ENCODE data around the gene WSB1.

WSB1 gene

DNA sequence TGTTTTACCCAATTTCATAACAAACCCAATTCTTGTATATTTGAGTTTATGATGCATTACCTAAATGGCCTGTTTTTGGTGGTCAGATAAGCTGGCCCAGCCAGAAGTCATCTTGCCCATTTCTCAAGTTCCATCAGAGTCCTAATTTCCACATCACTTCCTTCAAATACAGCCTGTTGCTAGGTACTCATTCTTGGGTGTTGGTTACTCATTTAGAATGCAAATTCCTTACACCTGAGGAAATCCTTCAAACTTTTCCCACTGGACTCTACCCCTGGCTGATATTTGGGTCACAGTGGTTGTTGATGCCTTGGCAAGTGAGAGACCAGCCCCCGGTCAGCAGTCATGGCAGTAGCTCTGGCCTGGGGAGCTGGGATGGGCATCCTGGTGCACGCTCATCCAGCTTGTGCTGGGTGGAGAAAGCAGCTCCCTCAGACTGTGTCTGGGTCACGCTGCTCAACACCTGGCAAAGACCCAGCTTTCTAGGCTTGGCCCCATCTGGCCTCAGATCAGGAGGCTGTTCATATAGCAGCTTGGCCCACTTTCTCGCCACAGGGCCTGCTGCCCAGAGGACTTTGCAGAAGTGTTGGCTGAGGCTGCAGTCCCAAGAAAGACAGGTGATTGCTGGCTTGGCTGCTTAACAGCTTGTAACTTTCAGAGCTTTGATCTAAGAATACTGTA lies 25.8 kb downstream of the WSB1 start:
- DNase-seq (ENCODE audit: extremely low read depth, low read depth), result peak; percentile 55
- TF ChIP-seq, protein P1, sequence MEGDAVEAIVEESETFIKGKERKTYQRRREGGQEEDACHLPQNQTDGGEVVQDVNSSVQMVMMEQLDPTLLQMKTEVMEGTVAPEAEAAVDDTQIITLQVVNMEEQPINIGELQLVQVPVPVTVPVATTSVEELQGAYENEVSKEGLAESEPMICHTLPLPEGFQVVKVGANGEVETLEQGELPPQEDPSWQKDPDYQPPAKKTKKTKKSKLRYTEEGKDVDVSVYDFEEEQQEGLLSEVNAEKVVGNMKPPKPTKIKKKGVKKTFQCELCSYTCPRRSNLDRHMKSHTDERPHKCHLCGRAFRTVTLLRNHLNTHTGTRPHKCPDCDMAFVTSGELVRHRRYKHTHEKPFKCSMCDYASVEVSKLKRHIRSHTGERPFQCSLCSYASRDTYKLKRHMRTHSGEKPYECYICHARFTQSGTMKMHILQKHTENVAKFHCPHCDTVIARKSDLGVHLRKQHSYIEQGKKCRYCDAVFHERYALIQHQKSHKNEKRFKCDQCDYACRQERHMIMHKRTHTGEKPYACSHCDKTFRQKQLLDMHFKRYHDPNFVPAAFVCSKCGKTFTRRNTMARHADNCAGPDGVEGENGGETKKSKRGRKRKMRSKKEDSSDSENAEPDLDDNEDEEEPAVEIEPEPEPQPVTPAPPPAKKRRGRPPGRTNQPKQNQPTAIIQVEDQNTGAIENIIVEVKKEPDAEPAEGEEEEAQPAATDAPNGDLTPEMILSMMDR (IDR thresholded peaks at IDR 0.05; ENCODE audit: low read depth, low read length), result no peak

DNA sequence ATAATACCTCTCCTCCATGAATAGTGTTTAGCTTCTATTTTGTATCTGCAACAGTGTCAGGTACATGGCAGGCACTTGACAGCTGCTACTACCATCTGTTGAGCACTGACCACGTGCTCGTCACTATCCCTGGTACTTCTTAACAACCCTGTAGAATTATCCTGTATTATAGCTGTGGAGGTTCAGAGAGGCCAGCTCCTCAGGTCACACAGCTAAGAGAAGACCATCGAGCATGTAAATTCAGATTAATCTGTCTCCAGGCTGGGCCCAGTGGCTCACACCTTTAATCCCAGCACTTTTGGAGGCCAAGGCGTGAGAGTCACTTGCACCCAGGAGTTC lies 26.3 kb downstream of the WSB1 start:
- DNase-seq (ENCODE audit: extremely low read depth, low read depth), result no peak
- TF ChIP-seq, protein P1 (IDR thresholded peaks at IDR 0.05; ENCODE audit: low read depth, low read length), result no peak

DNA sequence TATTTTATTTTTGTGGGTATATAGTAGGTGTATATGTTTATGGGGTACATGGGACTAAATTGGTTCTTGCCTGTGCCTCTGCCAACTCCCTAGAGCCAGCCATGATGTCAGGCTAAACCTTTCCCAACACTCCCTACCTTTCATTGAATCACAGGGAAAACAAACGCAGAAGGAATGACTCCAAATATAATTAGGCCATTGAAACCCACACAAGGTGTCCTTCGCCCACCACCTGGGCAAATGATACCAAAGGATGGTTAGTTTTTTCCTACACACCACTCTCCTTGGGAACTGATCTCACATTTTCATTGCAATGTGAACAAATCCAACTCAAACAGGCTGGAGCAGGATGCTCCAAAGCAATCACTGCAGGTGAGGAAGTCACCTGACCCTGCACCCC lies 27.5 kb downstream of the WSB1 start:
- TF ChIP-seq, protein P1 (IDR thresholded peaks at IDR 0.05; ENCODE audit: low read depth, low read length), result no peak
- no peak for DNase-seq (ENCODE audit: extremely low read depth, low read depth)

DNA sequence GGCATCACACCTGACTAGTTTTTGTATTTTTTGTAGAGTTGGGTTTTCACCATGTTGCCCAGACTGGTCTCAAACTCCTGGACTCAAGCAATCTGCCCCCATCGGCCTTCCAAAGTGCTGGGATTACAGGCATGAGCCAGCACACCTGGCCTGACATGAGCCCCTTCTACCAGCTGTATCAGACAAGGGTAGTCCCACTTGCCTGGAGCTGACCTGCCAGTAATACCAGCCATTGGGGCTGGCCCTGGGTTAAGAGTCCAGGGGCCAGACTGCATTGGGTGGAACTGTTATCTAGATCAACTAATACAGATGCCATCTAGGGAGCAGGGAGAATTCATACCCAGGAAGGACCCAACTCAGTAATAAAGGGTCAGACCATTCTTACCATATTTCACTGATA lies 28.1 kb downstream of the WSB1 start:
- TF ChIP-seq, protein P1 (IDR thresholded peaks at IDR 0.05; ENCODE audit: low read depth, low read length), result no peak
- no peak for DNase-seq (ENCODE audit: extremely low read depth, low read depth)

DNA sequence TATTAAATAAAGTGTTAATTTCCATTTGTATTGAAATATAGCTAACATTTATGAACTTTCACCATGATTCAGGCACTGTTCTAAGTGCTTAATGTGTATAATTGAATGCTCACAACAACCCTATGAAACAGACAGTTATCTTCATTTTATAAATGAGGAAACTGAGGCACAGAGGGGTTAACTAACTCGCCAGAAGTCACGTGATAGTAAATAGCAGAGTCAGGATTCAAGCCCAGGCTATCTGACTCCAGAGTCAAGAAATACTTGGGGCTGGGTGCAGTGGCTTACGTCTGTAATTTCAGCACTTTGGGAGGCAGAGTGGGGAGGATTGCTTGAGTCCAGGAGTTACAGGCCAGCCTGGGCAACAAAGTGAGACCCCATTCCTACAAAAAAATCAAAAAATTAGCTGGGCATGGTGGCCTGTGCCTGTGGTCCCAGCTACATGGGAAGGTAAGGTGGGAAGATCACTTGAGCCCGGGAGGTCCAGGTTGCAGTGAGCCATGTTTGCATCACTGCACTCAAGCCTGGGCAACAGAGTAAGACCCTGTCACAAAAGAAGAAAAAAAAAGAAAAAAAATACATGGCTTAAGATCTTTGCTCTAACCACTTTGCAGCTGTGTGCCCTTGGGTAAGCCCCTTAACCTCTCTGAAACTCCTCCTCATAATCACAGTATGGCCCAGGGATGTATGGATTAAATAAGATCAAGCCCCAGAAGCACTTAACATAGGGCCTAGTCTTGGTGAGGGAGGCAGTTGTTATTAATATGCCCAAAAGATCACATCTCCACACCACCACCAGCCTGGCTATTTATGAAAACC lies 29.0 kb downstream of the WSB1 start:
- TF ChIP-seq, protein P1 (IDR thresholded peaks at IDR 0.05; ENCODE audit: low read depth, low read length), result no peak
- DNase-seq (ENCODE audit: extremely low read depth, low read depth), result no peak

DNA sequence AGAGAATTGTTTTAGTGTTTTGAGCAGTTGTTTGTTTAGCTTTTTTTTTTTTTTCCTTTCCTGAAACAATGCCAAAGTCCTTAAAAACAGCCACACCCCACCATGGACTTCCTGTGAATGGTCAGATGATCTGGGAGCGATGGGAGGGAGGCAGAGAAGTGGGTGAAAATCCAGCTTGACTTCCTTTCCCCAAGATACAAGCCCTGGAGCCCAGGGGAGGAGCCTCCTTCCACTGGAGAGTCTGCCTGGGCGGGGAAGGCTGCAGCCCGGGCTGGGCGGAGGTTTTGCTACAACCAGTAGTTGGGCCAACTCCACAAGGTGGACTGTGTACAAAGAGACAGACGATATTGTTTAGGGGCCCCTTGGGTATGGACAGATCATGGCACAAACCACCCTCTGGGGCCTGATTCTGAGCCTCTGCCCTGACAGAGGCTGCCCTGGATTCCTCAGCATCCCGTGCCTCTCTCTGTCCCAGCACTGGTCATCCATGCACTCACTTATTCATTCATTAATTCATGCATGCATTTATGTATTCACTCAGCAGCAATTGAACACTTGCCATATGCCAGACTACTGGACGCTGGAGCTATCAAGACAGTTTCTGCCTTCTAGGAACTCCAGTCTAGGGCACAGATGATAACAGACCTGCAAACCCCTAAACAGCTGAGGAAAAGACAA lies 29.8 kb downstream of the WSB1 start:
- DNase-seq (ENCODE audit: extremely low read depth, low read depth), result no peak
- TF ChIP-seq, protein P1 (IDR thresholded peaks at IDR 0.05; ENCODE audit: low read depth, low read length), result no peak

Measured in AG09319 (cell line).